ENCODE measurements around the gene PHF21A. TPM values are rescaled to one million over a fixed set of nuclear protein-coding genes. Genes with fewer than 3 reads are reported as not detected.

The PHF21A gene
- total and polyA plus RNA-seq, 2 of the 13 experiments (the other 11 are each of a cell fraction or from before 2014, with no cell fraction given), result 4.1 to 34.6 TPM

DNA sequence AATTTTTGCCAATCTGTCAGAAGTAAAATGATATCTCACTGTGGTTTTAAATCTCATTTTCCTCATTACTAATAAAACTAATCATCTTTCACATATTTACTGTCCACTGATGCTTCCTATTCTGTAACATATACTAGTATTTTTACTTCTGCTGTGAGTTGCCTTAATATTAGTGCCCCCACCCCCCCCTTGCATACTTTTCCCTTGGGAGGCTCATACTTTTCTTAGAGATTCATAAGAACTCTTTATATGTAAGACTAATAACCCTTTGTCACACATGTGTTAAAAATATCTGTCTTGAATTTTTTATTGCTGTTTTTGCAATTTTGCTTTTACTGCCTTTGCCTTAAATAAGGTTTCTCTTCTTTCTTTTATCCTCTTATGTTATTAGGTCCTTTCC is 87.2 kb downstream of the PHF21A start (continued):
- TF ChIP-seq EEA1 (CRISPR knock-in tag; IDR thresholded peaks at IDR 0.05; ENCODE audit: borderline replicate concordance), result no peak
- TF ChIP-seq, protein P1, sequence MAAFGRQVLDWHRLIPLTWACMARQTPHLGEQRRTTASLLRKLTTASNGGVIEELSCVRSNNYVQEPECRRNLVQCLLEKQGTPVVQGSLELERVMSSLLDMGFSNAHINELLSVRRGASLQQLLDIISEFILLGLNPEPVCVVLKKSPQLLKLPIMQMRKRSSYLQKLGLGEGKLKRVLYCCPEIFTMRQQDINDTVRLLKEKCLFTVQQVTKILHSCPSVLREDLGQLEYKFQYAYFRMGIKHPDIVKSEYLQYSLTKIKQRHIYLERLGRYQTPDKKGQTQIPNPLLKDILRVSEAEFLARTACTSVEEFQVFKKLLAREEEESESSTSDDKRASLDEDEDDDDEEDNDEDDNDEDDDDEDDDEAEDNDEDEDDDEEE (CRISPR knock-in tag; IDR thresholded peaks at IDR 0.05), result no peak
- no peak for TF ChIP-seq EZH2 (conservative IDR thresholded peaks at IDR 0.05; ENCODE audit: low read depth, low read length)

DNA sequence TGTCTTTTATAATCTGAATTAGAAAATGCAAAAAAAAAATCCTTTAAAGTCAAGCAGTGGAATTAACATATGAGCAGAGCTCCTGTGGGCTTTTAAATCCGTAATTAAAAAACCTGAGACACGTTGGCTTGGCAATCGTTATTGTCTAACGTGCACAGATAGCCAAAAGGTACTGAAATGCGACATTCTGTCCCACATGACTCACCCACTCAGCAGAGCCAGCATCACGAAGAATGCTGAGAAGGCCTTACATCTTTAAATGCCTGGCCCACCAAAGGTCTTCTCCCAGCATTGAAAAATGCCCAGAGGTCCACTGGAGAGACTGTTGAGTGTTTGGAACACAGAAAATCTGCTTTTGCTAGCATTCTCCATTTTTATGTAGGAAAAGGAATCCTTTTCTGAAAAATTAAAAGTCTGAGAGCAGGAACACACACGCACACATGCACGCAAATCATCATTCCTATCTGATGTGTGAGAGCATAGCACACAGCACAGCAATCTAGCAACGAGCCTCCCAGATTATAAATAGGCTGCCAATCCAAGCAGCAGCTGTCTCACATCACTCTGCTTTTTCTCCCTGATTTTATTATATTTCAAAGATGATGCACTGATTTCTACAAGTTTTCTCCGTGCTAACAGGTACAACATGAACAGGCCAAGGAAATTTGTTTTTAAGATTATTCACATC is 94.5 kb downstream of the PHF21A start:
- intact Hi-C loops (cut with micrococcal nuclease; ENCODE audit: unreplicated experiment) (no loop called here), in situ Hi-C loops (cut with HindIII; ENCODE audit: extremely low pct_ligation_motif_present, low pct_unique_long_range_greater_than_20kb) (no loop called here)
- H3K79me2 ChIP-seq (ENCODE audit: insufficient read depth, low read length), result no peaks in the 10 kb centered on the region
- no peaks in the 10 kb centered on the region for H3K27me3 ChIP-seq (ENCODE audit: control insufficient read depth in 1 of 2, insufficient read depth in 2 of 2, low read length in 2 of 2)
- FAIRE-seq, result no peak
- no peak overlapping the region for H2AFZ ChIP-seq (ENCODE audit: low read length)
- H3K4me3 ChIP-seq (replicated peaks in 1 of 3; ENCODE audit: insufficient read depth in 1 of 3, low read depth in 2 of 3, low read length in 3 of 3), result no peak overlapping the region
- H3K9ac ChIP-seq (ENCODE audit: insufficient read depth, low read depth, low read length), result no peak overlapping the region
- DNase-seq (ENCODE audit: low spot score), result no peak
- no peak for ATAC-seq
- TF ChIP-seq CENPT (CRISPR knock-in tag; IDR thresholded peaks at IDR 0.05; ENCODE audit: low read depth) (no peak), FOXA1 (IDR thresholded peaks at IDR 0.05) (no peak), FOXA1 (CRISPR knock-in tag; IDR thresholded peaks at IDR 0.05) (no peak), KDM1A (CRISPR knock-in tag; IDR thresholded peaks at IDR 0.05) (no peak), SETDB1 (CRISPR knock-in tag; IDR thresholded peaks at IDR 0.05; ENCODE audit: borderline replicate concordance) (no peak)
- no peaks in the 10 kb centered on the region for H3K36me3 ChIP-seq (replicated peaks in 1 of 2; ENCODE audit: control insufficient read depth in 1 of 2, insufficient read depth in 2 of 2, low read length in 2 of 2)
- H4K20me1 ChIP-seq (ENCODE audit: insufficient read depth, low read length), result no peaks in the 10 kb centered on the region
- CTCF ChIA-PET (ENCODE audit: low intra/inter-chr PET ratio, low total read pairs), result no interaction called here
- 94% methylated on average over 10 of the region's 10 CpGs for WGBS (ENCODE audit: low lambda C conversion rate)
- H3K4me1 ChIP-seq (ENCODE audit: insufficient read depth, low read length), result no peaks in the 10 kb centered on the region
- BruUV-seq (replicated peaks), result no TSS peak
- H3K4me2 ChIP-seq (ENCODE audit: low read depth, low read length), result no peak overlapping the region
- no peaks in the 10 kb centered on the region for H3K9me3 ChIP-seq (ENCODE audit: low read length)
- no peak overlapping the region for H3K27ac ChIP-seq (ENCODE audit: extremely low read length, insufficient read depth, low read length)
- POLR2A ChIA-PET, result no interaction called here
